ENCODE measurements around the gene NMT1.
A peak's percentile ranks its signal among the peaks of the same experiment; 100 is the strongest.

The NMT1 gene

DNA sequence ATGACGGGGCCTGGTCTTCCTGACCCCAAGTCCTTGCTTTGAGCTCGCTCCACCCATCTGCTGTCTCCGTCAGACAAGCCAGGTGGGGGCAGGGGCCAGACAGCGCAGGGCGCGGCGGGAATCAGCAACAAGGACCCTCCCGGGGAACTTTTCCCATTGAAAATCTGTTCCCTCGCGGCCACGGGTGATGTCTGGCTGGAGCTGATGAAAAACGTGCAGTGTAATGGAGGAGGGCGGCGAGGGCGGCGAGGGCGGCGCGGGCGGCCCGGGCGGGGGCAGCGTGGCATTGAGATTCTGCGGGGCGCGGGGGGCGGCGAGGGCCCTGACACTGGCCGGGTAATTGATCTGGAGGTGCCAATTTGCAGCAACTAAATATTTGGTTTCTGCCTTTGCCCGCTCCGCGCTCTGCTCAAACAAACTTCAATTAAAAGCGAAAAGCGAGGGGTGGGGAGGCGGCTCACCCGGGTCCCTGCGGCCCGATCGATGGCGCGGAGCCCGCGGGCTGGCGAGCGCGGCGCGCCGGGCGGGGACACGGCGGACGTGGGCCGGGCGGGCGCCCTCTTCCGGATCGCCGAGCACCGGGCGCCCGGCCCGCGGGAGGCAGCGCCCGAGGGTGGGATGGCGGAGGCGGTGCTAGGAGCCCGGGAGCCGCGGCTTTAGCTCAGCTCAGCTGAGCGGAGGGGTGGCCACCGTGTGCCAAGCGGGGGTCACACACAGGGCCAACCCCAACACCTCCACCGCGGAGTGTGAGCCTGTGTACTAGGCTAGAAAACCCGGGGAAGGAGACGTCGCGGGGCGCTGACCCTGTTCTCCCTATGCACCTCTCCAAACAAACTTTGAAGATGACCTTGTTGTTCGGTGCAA lies 42.0 kb upstream of the NMT1 start:
- TF ChIP-seq, protein P1, sequence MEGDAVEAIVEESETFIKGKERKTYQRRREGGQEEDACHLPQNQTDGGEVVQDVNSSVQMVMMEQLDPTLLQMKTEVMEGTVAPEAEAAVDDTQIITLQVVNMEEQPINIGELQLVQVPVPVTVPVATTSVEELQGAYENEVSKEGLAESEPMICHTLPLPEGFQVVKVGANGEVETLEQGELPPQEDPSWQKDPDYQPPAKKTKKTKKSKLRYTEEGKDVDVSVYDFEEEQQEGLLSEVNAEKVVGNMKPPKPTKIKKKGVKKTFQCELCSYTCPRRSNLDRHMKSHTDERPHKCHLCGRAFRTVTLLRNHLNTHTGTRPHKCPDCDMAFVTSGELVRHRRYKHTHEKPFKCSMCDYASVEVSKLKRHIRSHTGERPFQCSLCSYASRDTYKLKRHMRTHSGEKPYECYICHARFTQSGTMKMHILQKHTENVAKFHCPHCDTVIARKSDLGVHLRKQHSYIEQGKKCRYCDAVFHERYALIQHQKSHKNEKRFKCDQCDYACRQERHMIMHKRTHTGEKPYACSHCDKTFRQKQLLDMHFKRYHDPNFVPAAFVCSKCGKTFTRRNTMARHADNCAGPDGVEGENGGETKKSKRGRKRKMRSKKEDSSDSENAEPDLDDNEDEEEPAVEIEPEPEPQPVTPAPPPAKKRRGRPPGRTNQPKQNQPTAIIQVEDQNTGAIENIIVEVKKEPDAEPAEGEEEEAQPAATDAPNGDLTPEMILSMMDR (IDR thresholded peaks at IDR 0.05; ENCODE audit: control insufficient read depth, insufficient read depth, low read depth, low read length, missing control alignments) = peak; percentile 8
- peak overlapping the region; percentile 44 for H3K4me3 ChIP-seq (ENCODE audit: control insufficient read depth, low read depth, low read length)
- no peak for DNase-seq (ENCODE audit: low read depth)

DNA sequence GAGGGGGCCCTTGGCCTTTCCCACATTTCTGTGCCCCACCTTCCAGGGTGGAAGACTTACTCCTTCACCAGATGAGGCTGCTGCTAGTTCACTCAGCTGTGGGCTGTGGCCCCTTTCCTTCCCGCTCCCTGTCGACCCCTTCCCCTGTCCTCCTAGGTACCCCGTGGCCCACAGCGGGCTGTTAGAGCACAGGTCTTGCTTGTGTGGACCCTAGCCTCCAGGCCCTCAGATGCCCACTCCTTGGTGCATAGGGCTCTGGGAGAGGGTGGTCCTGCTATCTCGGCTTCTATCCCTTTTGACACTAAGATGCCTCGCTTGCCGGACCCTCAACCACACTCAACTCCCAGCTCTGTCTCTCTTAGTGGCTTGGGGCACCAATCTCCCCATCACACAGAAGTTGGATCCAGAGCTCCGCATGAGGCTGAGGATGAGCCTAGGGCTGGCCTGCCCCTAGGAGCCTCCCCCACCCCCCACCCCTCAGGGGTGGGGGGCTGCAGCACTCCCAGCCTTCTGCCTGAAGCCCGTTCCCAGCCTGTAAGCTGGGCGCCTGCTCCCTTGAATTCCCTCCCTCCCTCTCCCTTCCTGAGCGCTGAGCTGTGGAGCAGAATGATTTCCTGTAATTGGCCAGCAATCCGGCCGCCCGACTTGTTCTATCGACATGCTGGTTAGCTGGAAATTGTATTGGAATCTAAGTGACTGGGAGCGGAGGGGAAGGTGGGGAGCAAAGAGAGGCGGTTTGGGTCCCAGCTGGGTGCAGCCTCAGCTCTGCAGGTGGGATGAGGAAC lies 40.6 kb upstream of the NMT1 start:
- H3K4me3 ChIP-seq (ENCODE audit: control insufficient read depth, low read depth, low read length) = no peak overlapping the region
- TF ChIP-seq, protein P1 (IDR thresholded peaks at IDR 0.05; ENCODE audit: control insufficient read depth, insufficient read depth, low read depth, low read length, missing control alignments) = no peak
- no peak for DNase-seq (ENCODE audit: low read depth)

DNA sequence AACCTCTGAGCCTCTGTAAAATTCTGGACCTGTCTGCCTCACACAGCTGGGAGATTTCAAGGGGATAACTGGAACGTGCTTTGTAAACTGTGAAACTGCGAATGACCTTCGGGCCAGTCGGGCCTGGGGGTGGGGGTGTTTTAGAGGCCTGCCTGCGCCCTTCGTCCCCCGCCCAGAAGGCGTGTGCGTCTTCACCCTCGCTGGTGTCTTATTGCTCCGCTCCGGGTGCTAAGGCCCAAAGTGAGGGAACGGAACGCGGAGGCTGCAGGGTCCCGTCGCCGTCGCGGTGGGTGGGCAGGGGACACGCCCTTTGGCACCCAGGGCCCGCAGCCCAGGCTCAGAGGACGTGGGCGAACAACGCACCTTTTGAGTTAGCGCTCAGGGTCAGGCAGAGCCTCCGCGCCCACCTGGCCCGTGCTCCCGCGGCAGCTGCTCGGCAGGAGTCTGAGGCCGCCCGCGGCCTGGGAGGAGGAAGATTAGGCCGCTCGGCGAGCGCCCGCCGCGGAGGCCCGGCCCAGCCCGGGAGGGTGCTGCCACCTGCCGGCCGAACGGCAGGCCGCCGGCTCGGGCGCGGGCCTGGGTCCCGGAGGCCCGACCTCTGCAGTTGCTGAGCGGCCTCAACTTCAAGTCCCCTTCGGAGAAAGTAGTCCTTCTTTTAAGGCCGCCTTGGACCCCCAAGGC lies 39.4 kb upstream of the NMT1 start:
- DNase-seq (ENCODE audit: low read depth) = no peak
- TF ChIP-seq, protein P1 (IDR thresholded peaks at IDR 0.05; ENCODE audit: control insufficient read depth, insufficient read depth, low read depth, low read length, missing control alignments) = peak; percentile 51

GRCh38 chr17:45022288-45022648 lies 38.8 kb upstream of the NMT1 start:
- TF ChIP-seq, protein P1 (IDR thresholded peaks at IDR 0.05; ENCODE audit: control insufficient read depth, insufficient read depth, low read depth, low read length, missing control alignments) = no peak
- no peak for DNase-seq (ENCODE audit: low read depth)
- H3K4me3 ChIP-seq (ENCODE audit: control insufficient read depth, low read depth, low read length) = no peak overlapping the region

More for the DNA sequence above, 39.4 kb upstream of the NMT1 start:
- peak overlapping the region; percentile 30 for H3K4me3 ChIP-seq (ENCODE audit: control insufficient read depth, low read depth, low read length)

DNA sequence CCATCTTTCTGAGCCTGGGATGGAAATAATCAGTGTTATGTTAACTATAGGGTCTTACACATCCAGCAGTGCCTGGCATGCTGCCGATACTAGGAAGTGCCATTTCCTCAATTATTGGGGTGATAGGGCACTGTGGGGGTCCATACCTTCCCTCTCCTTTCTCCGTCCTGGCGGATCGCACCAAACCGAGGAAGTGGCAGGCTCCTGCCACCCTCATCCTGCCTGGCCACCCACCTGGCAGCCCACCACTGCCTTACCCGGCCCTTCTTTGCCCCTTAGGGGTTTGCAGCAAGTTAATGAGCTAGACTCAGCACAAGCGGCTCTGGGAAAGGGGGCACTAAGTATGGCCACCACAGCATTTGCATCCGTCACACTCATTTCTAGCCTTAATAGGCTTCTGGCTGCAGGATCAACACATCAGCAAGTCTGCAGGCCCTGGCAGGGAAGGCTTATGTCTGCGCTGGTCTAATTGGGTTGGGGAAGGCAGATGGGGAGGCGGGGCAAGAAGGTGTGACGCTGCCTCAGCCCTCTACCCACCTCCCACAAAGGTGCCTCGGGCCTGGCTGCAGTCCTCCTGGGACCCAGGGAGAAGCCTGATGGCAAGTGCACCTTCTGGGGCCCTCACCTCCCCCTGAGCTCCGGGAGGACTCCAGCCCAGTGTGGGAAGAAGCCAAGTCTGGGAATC lies 38.3 kb upstream of the NMT1 start:
- no peak for DNase-seq (ENCODE audit: low read depth)
- TF ChIP-seq, protein P1 (IDR thresholded peaks at IDR 0.05; ENCODE audit: control insufficient read depth, insufficient read depth, low read depth, low read length, missing control alignments) = no peak
- no peak overlapping the region for H3K4me3 ChIP-seq (ENCODE audit: control insufficient read depth, low read depth, low read length)

- TF ChIP-seq, protein P1 (IDR thresholded peaks at IDR 0.05; ENCODE audit: control insufficient read depth, insufficient read depth, low read depth, low read length, missing control alignments) = no peak
- no peak overlapping the region for H3K4me3 ChIP-seq (ENCODE audit: control insufficient read depth, low read depth, low read length)
- DNase-seq (ENCODE audit: low read depth) = no peak
These were observed 32.0 kb upstream of the NMT1 start for GRCh38 chr17:45029096-45029495.
